CD4-positive, alpha-beta T cell treated with Interleukin-17A for 4 hours (primary cell): ENCODE data around the gene FST.
A peak's percentile ranks its signal among the peaks of the same experiment; 100 is the strongest.

Experiments
- DNase-seq: peaks from one replicate; pipeline ENCODE4 v3.0.0-alpha.2; 2020; ENCODE audit warnings: mixed read lengths

FST gene

GRCh38 chr5:53475320-53475719, 5.1 kb upstream of the FST start:
- DNase-seq = no peak

- no peak for DNase-seq
These were observed 4.4 kb upstream of the FST start for GRCh38 chr5:53476019-53476418.

GRCh38 chr5:53476531-53477480, 3.6 kb upstream of the FST start:
- DNase-seq = no peak

GRCh38 chr5:53478411-53479044, 1.9 kb upstream of the FST start:
- DNase-seq = peak; percentile 5

GRCh38 chr5:53479045-53479589, 1.3 kb upstream of the FST start:
- DNase-seq = no peak

- peak; percentile 19 for DNase-seq
These were observed 626 bp upstream of the FST start for GRCh38 chr5:53479590-53480415.

- DNase-seq = no peak
These were observed 894 bp downstream of the FST start for GRCh38 chr5:53481159-53481886.

- DNase-seq = peak; percentile 47
These were observed 1.7 kb downstream of the FST start for GRCh38 chr5:53481887-53482716.

GRCh38 chr5:53482717-53483638, 2.5 kb downstream of the FST start:
- peak; percentile 8 for DNase-seq

GRCh38 chr5:53487436-53487835, 7.0 kb downstream of the FST start:
- no peak for DNase-seq

GRCh38 chr5:53488195-53488722, 7.8 kb downstream of the FST start:
- no peak for DNase-seq

GRCh38 chr5:53490747-53491146, 10.3 kb downstream of the FST start:
- no peak for DNase-seq

- DNase-seq = no peak
These were observed 20.6 kb downstream of the FST start for GRCh38 chr5:53501054-53501453.

- DNase-seq = no peak
These were observed 23.3 kb downstream of the FST start for GRCh38 chr5:53503562-53504218.

- DNase-seq = no peak
These were observed 26.6 kb downstream of the FST start for GRCh38 chr5:53507013-53507412.

GRCh38 chr5:53508125-53508524, 27.7 kb downstream of the FST start:
- DNase-seq = no peak

GRCh38 chr5:53512539-53512938, 32.1 kb downstream of the FST start:
- no peak for DNase-seq

GRCh38 chr5:53515988-53516387, 35.6 kb downstream of the FST start:
- no peak for DNase-seq

- no peak for DNase-seq
These were observed 40.4 kb downstream of the FST start for GRCh38 chr5:53520813-53521212.
